ENCODE measurements around the gene SYT1.
"Not testable (repeated sequence)": the region's sequence is repeated elsewhere in the genome, so short reads cannot be mapped to it uniquely, and the experiment has no call there.

The SYT1 gene

DNA sequence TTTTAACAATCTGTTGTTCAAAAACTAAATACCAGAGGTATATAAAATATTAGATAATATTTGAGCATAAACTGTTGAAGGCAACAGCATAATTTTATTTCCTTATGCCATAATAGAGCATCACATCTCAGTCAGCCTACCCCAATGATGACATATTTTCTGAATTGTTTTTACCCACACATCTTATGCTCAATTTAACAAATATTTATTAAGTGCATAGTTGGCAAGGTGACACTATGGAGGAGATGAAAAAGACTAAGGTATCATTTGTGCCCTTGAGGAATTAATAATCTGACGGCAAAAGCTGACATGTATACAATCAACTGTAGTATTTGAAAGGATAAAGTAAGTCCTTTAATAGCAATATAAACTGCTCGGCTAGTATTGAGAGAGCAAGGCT lies 102.4 kb downstream of the SYT1 start:
- DNase-seq (ENCODE audit: low read depth, low spot score), result no peak

DNA sequence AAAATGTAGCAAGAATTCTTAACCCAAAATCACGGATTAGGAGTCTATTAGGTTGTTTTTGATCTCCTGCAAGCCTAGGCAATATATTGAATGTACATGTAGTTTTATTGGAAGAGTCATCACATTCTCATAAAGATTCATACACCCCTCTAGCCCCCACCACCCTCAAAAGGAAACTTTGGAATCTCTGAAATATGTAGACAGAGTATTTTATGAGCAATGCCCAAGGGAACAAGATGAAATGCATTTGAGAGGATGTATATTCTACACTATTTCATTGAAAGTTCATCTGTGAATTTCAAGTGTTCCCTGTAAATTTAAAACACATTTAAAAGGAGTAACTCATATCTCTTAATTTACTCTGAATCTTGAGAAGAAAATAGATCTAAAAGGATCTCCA lies 103.7 kb downstream of the SYT1 start:
- DNase-seq (ENCODE audit: low read depth, low spot score), result no peak

GRCh38 chr12:78970041-78970440 lies 105.5 kb downstream of the SYT1 start:
- no peak for DNase-seq (ENCODE audit: low read depth, low spot score)

DNA sequence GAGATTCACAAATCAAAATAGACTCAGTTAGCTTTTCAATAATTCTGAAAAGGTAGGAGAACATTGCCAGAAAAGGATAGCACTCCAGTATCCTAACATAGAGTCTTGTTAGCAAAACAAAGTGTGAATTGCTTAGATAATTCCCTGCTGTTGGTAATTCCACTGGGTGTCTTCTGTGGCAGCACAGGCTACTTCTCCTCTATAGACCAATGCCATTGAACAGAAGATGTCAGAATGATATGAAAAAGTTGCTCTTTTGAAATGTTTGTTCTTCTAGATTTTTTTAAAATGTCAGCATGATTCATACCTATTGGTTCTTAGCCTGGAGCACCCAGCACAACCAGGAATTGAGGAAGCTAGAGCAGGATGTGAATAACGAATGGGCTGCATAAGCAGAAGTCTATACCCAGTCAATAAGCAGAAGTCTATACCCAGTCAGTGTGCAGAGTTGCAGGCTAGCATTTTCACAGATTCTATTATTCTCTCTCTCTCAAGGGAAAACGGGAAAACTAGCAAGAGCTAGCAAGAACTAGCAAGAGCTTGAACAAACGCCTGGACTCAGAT lies 112.8 kb downstream of the SYT1 start:
- DNase-seq (ENCODE audit: low read depth, low spot score), result no peak

GRCh38 chr12:78994168-78994791 lies 129.7 kb downstream of the SYT1 start:
- no peak for DNase-seq (ENCODE audit: low read depth, low spot score)

- DNase-seq (ENCODE audit: low read depth, low spot score), result no peak
Measured at GRCh38 chr12:79000501-79000900, 135.9 kb downstream of the SYT1 start.

DNA sequence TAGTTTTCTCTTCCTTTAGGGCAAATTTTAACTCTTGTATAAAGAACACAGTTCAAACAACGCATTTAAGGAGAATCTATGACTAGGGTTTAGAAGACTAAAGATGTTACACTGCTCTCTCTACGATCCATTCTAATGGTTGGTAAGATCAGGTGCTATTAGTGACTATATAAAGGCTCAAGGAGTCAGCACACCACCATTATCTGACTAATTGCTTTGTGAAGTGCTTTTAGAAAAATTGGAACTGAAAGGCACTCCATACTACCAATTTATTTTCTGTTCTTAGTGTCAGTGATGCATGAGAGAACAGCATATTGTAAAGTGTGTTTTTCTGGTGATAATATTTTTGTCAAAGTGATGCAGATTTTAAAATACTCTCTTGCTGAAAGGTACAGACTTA lies 136.8 kb downstream of the SYT1 start:
- no peak for DNase-seq (ENCODE audit: low read depth, low spot score)

GRCh38 chr12:79006306-79006705 lies 141.7 kb downstream of the SYT1 start:
- no peak for DNase-seq (ENCODE audit: low read depth, low spot score)

GRCh38 chr12:79008591-79008990 lies 144.0 kb downstream of the SYT1 start:
- no peak for DNase-seq (ENCODE audit: low read depth, low spot score)

DNA sequence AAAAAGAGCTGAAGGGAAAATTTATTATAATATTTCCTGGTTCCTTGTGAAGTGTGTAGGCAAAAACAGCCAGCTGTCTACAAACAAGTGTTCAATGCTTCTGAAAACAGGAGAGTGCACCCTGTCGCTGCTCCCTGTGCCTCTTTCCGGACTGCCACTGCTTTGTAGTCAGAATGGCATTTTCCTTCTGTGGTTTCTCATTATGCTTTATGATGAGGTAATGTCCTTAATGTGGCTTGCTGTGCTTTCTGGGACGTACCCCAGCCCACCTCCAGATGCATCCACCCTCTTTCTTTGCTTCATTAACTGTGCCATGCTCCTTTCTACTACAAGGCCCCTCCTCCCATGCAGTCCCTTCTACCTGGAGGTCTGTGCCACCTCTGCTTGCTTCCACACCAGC lies 148.1 kb downstream of the SYT1 start:
- no peak for DNase-seq (ENCODE audit: low read depth, low spot score)

- DNase-seq (ENCODE audit: low read depth, low spot score), result peak; percentile 39
Measured at GRCh38 chr12:79016181-79016580, 151.6 kb downstream of the SYT1 start.

DNA sequence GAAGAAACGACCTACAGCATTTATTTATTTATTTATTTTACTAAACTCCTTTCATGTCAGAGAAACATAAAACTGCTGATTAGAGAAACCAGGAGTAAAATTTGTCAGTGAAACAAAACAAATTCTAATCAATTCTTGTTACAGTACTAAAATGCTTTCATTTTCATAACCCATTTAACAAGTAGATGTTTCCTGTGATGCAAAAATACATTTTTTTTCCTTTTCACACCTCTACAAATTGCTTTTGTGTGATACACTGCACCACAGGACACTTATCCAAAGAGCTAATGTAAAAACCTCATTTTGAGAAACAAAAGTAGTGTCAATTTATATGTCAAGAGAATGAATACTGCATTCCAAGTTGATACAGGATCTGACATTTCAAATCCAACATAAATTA lies 155.1 kb downstream of the SYT1 start:
- no peak for DNase-seq (ENCODE audit: low read depth, low spot score)

GRCh38 chr12:79020106-79020505 lies 155.5 kb downstream of the SYT1 start:
- no peak for DNase-seq (ENCODE audit: low read depth, low spot score)

GRCh38 chr12:79021021-79021420 lies 156.4 kb downstream of the SYT1 start:
- no peak for DNase-seq (ENCODE audit: low read depth, low spot score)

DNA sequence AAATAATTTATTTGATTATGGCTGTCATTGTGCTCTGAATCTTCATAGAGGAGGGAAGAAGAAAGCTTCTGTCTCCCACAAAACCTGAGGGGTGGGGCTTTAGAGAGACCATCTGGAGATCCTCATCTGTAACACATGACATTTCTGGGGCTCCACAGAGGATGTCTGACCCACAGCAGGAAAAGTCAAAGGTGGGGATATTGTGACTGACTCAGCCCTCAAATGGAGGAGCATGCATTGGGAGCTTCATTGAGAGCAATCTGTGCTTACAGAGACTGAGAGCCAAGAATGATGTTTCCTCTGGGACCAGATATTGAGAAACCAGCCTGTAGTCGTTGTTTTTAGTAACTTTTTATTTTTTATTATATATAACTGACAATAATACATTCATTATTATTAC lies 158.7 kb downstream of the SYT1 start:
- DNase-seq (ENCODE audit: low read depth, low spot score), result peak; percentile 39

GRCh38 chr12:79023784-79024183 lies 159.2 kb downstream of the SYT1 start:
- DNase-seq (ENCODE audit: low read depth, low spot score), result no peak

DNA sequence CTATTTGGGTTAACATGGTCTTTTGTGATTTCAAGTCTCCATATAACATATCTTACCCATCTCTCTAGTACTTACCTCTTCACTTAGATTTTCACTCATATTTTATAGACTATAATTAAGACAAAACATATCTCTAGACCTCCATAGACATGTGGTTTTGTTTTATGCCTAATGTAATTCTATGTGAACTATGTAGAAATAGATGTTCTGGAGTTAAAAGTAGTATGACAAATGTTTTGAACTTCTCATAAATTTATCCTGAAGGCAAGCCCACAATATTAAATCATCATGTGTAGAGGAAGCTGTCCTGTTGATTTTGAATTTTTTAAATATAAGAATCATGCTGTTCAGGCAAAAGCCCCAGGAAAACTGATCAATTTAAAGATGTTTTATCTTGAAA lies 169.2 kb downstream of the SYT1 start:
- DNase-seq (ENCODE audit: low read depth, low spot score), result no peak

- DNase-seq (ENCODE audit: low read depth, low spot score), result not testable (repeated sequence)
Measured at GRCh38 chr12:79044748-79045147, 180.2 kb downstream of the SYT1 start.

GRCh38 chr12:79045149-79045703 lies 180.7 kb downstream of the SYT1 start:
- not testable (repeated sequence) for DNase-seq (ENCODE audit: low read depth, low spot score)

GRCh38 chr12:79046021-79046420 lies 181.4 kb downstream of the SYT1 start:
- no peak for DNase-seq (ENCODE audit: low read depth, low spot score)

- no peak for DNase-seq (ENCODE audit: low read depth, low spot score)
Measured at GRCh38 chr12:79048962-79049361, 184.4 kb downstream of the SYT1 start.

DNA sequence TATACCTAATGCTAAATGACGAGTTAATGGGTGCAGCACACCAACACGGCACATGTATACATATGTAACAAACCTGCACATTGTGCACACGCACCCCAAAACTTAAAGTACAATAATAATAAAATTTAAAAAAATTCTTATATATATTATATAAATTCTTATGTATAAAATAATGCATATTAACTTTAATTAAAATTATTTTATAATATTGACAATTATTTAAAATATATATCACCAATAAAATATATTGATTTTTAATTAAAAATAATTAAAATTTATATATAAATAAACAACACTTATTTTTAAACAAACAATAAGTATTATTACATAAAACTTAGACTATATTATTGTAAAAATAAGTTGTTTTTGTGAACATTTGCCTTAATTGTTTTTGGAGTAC lies 188.8 kb downstream of the SYT1 start:
- no peak for DNase-seq (ENCODE audit: low read depth, low spot score)

DNA sequence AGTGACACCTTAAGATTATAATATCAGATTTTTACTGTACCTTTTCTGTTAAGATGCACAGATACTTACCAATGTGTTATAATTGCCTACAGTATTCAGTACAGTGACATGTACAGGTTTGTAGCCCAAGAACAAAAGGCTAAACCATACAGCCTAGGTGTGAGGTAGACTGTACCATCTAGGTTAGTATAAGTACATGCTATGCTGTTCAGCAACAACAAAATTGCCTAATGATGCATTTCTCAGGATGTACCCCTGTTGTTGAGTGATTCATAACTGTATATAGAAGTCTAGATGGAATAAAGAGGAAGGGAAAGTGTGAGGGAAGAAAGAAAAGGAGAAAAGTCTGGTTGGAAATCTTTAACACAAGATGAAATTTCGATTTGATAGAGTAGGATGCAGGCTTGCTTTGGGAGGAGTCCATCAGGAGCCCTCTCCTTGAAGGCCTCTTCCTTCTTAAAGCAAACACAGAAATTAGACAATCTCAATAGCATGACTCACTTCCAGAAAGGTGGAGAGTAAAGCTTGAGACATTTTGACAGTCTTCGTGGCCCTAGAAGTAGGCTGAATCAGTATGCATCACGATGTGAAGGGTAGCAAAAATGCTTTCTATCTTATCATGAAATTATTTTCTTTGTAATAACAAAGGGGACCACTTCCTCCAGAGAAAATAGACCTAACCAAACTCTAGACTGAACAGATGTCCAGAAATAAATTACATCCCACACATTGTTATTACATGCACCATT lies 191.5 kb downstream of the SYT1 start:
- DNase-seq (ENCODE audit: low read depth, low spot score), result no peak
